Adrenal gland (tissue), 5 donors: ENCODE data around the gene APBB2.

Source experiments
- POLR2A ChIP-seq, 2 donors: fragments of 450-650 bp; IDR thresholded peaks; one replicate each; pipeline ENCODE4 v1.6.1; 2017; ENCODE audit warnings: antibody characterized with exemption in 2 of 2, mild to moderate bottlenecking in 2 of 2, moderate library complexity in 1 of 2
- TF ChIP-seq, protein P1 (sequence below), 6 experiments: fragments of 450-650 bp in 4 of 6; fragments of 200-600 bp in 2 of 6; sonication (generic) in 1 of 6; IDR thresholded peaks; 1 replicate in 5 of 6; 2 replicates in 1 of 6; pipeline versions ENCODE4 v1.5.1 to v1.8.0; 2016 to 2021; ENCODE audit warnings: antibody characterized with exemption in 6 of 6, mild to moderate bottlenecking in 2 of 6, moderate library complexity in 1 of 6
- donor health status: DM: no; HTN: no; CAD: no.

DNA sequence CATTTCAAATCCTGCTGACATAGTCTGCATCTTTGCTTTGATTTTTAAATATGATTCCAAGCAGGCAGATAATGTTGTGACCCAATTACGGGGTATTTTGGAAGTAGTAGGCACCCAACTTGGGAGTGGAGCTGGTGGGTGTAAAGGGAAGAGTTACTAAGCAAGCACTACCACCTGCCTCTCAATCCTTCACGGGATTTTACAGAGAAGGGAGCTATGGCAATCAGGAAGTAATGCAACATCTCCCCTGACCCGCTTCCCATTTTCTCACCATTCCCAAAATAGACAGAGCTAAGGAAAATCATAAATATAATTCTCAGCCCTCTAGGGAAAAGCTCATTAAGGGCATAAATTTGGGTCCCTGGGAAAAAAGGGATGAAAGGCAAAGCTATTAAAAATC lies 9.2 kb downstream of the APBB2 start:
- TF ChIP-seq, protein P1, sequence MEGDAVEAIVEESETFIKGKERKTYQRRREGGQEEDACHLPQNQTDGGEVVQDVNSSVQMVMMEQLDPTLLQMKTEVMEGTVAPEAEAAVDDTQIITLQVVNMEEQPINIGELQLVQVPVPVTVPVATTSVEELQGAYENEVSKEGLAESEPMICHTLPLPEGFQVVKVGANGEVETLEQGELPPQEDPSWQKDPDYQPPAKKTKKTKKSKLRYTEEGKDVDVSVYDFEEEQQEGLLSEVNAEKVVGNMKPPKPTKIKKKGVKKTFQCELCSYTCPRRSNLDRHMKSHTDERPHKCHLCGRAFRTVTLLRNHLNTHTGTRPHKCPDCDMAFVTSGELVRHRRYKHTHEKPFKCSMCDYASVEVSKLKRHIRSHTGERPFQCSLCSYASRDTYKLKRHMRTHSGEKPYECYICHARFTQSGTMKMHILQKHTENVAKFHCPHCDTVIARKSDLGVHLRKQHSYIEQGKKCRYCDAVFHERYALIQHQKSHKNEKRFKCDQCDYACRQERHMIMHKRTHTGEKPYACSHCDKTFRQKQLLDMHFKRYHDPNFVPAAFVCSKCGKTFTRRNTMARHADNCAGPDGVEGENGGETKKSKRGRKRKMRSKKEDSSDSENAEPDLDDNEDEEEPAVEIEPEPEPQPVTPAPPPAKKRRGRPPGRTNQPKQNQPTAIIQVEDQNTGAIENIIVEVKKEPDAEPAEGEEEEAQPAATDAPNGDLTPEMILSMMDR (IDR thresholded peaks at IDR 0.05): no peak
- TF ChIP-seq POLR2A (IDR thresholded peaks at IDR 0.05): no peak
